Panc1 (cell line): ENCODE measurements around the gene ETHE1.

ENCODE experiments used
- CTCF ChIP-seq: fragments of 450-650 bp; IDR thresholded peaks from 2 replicates; pipeline ENCODE4 v1.5.1; 2017; ENCODE audit warnings: mild to moderate bottlenecking
- POLR2AphosphoS5 ChIP-seq: IDR thresholded peaks from 2 replicates; pipeline ENCODE4 v1.6.1; 2012; ENCODE audit warnings: mild to moderate bottlenecking, low read depth, low read length, moderate library complexity
- REST ChIP-seq, 2 experiments: IDR thresholded peaks; 2 replicates each; pipeline ENCODE4 v1.6.1; 2011 to 2012; ENCODE audit warnings: low read depth in 2 of 2, control low read depth in 1 of 2, low read length in 1 of 2, mild to moderate bottlenecking in 1 of 2, moderate library complexity in 1 of 2; ENCODE audit not compliant: insufficient read depth in 1 of 2
- SIN3A ChIP-seq: IDR thresholded peaks from 2 replicates; pipeline ENCODE4 v1.6.1; 2012; ENCODE audit warnings: low read depth, mild to moderate bottlenecking, low read length, moderate library complexity, borderline replicate concordance; ENCODE audit not compliant: insufficient read depth

DNA sequence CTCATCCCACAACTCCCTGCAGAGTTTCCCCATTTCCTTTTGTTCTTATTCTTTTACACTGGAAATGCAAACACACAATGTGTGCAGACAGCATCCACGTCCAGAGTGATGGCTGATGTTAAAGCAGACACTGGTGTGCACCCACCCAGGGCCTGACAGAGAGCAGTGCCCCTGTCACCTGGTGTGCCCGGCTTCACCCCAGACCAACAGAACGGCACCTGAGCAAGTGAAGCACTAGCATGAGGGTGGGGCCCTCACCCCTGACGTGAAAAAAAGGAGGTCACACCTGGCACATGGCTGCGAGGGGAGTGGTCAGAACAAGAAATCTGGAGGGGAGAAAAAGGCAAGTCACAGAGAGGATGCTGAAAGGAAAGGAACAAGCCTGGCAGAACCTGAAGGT lies 18.3 kb upstream of the ETHE1 start:
- TF ChIP-seq POLR2AphosphoS5, result no peak
- no peak for TF ChIP-seq CTCF
- no peak for TF ChIP-seq REST (IDR thresholded peaks at IDR 0.05; ENCODE audit: insufficient read depth in 1 of 2, low read depth in 2 of 2, low read length in 1 of 2)
- TF ChIP-seq SIN3A, result no peak
